Stimulated activated effector memory CD8-positive, alpha-beta T cell treated with anti-CD3 and anti-CD28 coated beads, Interleukin-12 subunit alpha, Interleukin-12 subunit beta, amount 100 ng/mL, for 72 hours (primary cell): ENCODE data around the gene SFMBT2.

Experiments
- ATAC-seq: fragments of 150-1000 bp; cut with Tn5 transposase; 2 replicates; pipeline ENCODE4 v1.10.0; 2021
- DNase-seq, 2 donors: peaks; one replicate each; pipeline ENCODE4 v3.0.0; 2021 to 2022; ENCODE audit warnings: low spot score in 2 of 2
- H3K27ac Mint-ChIP-seq: one replicate; pipeline ENCODE4 v1.8.0; 2022; ENCODE audit warnings: mild to moderate bottlenecking, mixed read lengths
- H3K36me3 Mint-ChIP-seq: one replicate; pipeline ENCODE4 v1.8.0; 2022; ENCODE audit warnings: mild to moderate bottlenecking, mixed read lengths
- H3K4me1 Mint-ChIP-seq: one replicate; pipeline ENCODE4 v1.8.0; 2022; ENCODE audit warnings: mixed read lengths
- H3K4me3 Mint-ChIP-seq: one replicate; pipeline ENCODE4 v1.8.0; 2022; ENCODE audit warnings: mild to moderate bottlenecking, mixed read lengths
- H3K9me3 Mint-ChIP-seq: one replicate; pipeline ENCODE4 v1.8.0; 2022; ENCODE audit warnings: mixed read lengths

The SFMBT2 gene

GRCh38 chr10:7373039-7373438 is 37.8 kb downstream of the SFMBT2 start:
- Mint-ChIP-seq H3K9me3 (no peaks in the 10 kb centered on the region), H3K36me3 (peaks cover 97% of the 10 kb centered on the region), H3K27ac (peak overlapping the region; percentile 26), H3K4me1 (peaks cover 45% of the 10 kb centered on the region), H3K4me3 (no peak overlapping the region)
- DNase-seq: no peak
- ATAC-seq: no peak

GRCh38 chr10:7372504-7372903 is 38.3 kb downstream of the SFMBT2 start:
- H3K4me3 Mint-ChIP-seq: no peak overlapping the region
- H3K4me1 Mint-ChIP-seq: peaks cover 40% of the 10 kb centered on the region
- H3K27ac Mint-ChIP-seq: peak overlapping the region; percentile 26
- no peak for ATAC-seq
- no peak for DNase-seq
- peaks cover 97% of the 10 kb centered on the region for H3K36me3 Mint-ChIP-seq
- no peaks in the 10 kb centered on the region for H3K9me3 Mint-ChIP-seq

DNA sequence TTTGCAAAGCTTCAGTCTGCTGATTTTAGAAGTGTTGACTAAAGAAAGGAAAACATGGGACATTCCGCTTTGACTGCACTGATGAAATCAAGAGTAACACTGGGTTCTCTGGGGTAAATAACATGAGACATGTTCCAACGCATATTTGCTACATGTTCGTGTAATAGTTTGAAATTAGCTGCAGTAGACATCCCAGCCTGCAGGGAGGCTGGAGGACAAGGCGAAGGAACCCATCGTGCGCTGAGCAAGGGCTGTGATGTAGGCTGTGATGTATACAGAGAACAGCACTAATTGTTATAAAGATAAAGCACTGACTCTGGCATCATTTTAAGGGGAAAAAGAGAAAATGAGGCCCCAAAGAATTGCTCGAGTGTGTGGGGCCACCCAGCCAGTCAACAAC is 40.3 kb downstream of the SFMBT2 start:
- Mint-ChIP-seq H3K4me1 (peaks cover 41% of the 10 kb centered on the region), H3K4me3 (no peak overlapping the region), H3K9me3 (no peaks in the 10 kb centered on the region), H3K36me3 (peaks cover 97% of the 10 kb centered on the region), H3K27ac (peak overlapping the region; percentile 61)
- ATAC-seq (no peak), DNase-seq (no peak)

- ATAC-seq (no peak), DNase-seq (no peak)
- Mint-ChIP-seq H3K27ac (peak overlapping the region; percentile 79), H3K36me3 (peaks cover 100% of the 10 kb centered on the region), H3K9me3 (no peaks in the 10 kb centered on the region), H3K4me3 (no peak overlapping the region), H3K4me1 (peaks cover 37% of the 10 kb centered on the region)
Observed at GRCh38 chr10:7365027-7365745, 45.6 kb downstream of the SFMBT2 start.

DNA sequence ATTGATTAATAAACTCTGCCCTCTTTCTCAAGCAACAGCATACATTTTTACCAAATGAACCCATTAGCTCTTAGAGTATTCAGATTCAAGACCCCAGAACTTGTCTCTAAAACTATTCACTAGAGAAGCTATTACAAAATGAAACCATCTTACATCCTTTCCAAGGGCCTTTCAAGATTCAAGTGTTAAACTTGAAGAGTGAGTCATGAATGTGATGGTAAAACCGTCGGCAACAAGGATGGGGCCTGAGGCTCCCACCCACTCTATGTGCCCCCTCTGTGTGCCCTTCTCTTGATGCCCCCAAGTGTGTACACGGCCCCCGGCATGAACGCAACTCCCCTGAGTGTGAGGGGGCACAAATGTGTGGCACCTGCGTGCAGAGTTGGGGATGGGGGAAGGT is 46.4 kb downstream of the SFMBT2 start:
- peaks cover 38% of the 10 kb centered on the region for H3K4me1 Mint-ChIP-seq
- no peak overlapping the region for H3K4me3 Mint-ChIP-seq
- H3K27ac Mint-ChIP-seq: peak overlapping the region; percentile 79
- ATAC-seq (peak; percentile 24), DNase-seq (no peak)
- no peaks in the 10 kb centered on the region for H3K9me3 Mint-ChIP-seq
- peaks cover 100% of the 10 kb centered on the region for H3K36me3 Mint-ChIP-seq

GRCh38 chr10:7363700-7364099 is 47.1 kb downstream of the SFMBT2 start:
- ATAC-seq: no peak
- H3K9me3 Mint-ChIP-seq: peaks cover 1% of the 10 kb centered on the region
- H3K4me1 Mint-ChIP-seq: peaks cover 43% of the 10 kb centered on the region
- peaks cover 99% of the 10 kb centered on the region for H3K36me3 Mint-ChIP-seq
- no peak overlapping the region for H3K4me3 Mint-ChIP-seq
- no peak for DNase-seq
- H3K27ac Mint-ChIP-seq: peak overlapping the region; percentile 79

DNA sequence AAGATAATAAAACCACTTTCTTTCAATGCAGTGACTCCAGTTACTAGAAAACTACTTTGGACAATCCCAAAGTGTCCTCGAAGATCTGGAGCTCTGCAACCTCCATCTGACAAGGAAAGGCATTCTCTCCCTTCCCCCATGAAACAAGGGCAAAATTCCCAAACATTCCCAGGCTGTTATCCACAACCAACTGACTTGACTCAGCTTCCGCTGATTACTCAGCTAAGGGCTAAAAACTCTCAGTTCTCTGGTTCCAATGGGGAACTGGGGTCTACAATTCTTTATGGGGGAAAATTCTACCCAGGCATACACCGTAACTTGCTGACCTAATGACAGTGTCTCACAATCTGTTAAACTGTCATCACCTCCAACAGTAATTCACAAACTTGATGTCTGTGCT is 48.4 kb downstream of the SFMBT2 start:
- H3K4me3 Mint-ChIP-seq: no peak overlapping the region
- peaks cover 92% of the 10 kb centered on the region for H3K36me3 Mint-ChIP-seq
- peaks cover 3% of the 10 kb centered on the region for H3K9me3 Mint-ChIP-seq
- no peak for ATAC-seq
- DNase-seq: no peak
- H3K4me1 Mint-ChIP-seq: peaks cover 47% of the 10 kb centered on the region
- H3K27ac Mint-ChIP-seq: no peak overlapping the region

GRCh38 chr10:7361316-7361715 is 49.5 kb downstream of the SFMBT2 start:
- peaks cover 54% of the 10 kb centered on the region for H3K4me1 Mint-ChIP-seq
- no peak for ATAC-seq
- H3K9me3 Mint-ChIP-seq: peaks cover 3% of the 10 kb centered on the region
- DNase-seq: no peak
- peaks cover 80% of the 10 kb centered on the region for H3K36me3 Mint-ChIP-seq
- H3K27ac Mint-ChIP-seq: no peak overlapping the region
- H3K4me3 Mint-ChIP-seq: no peak overlapping the region

- H3K4me1 Mint-ChIP-seq: peaks cover 47% of the 10 kb centered on the region
- H3K4me3 Mint-ChIP-seq: no peak overlapping the region
- peaks cover 3% of the 10 kb centered on the region for H3K9me3 Mint-ChIP-seq
- H3K36me3 Mint-ChIP-seq: peaks cover 66% of the 10 kb centered on the region
- H3K27ac Mint-ChIP-seq: peak overlapping the region; percentile 81
- ATAC-seq (no peak), DNase-seq (no peak)
Observed at GRCh38 chr10:7359954-7360353, 50.9 kb downstream of the SFMBT2 start.

DNA sequence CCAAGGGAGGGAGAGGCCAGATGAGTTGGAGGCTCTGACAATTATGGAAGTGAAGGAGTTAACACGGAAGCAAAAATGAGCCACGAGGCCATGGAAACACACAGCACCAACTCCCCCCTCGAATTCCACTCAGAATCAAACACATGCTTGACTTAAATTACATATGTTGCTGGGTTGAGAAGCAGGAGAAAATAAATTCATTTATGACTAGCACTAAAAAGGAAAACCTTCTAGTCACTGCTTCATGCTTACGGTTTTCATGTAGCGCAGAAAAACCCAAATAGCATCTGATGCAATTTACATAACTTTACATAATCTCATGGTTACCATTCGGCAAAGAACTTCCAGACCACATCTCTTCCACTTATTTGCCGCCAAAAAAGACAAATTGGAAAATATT is 51.5 kb downstream of the SFMBT2 start:
- Mint-ChIP-seq H3K9me3 (peaks cover 3% of the 10 kb centered on the region), H3K4me3 (no peak overlapping the region), H3K36me3 (peaks cover 62% of the 10 kb centered on the region), H3K4me1 (peaks cover 46% of the 10 kb centered on the region), H3K27ac (no peak overlapping the region)
- DNase-seq (no peak), ATAC-seq (no peak)

- ATAC-seq (no peak), DNase-seq (no peak)
- no peak overlapping the region for H3K27ac Mint-ChIP-seq
- peaks cover 62% of the 10 kb centered on the region for H3K36me3 Mint-ChIP-seq
- H3K4me3 Mint-ChIP-seq: no peak overlapping the region
- H3K4me1 Mint-ChIP-seq: peaks cover 48% of the 10 kb centered on the region
- H3K9me3 Mint-ChIP-seq: peaks cover 3% of the 10 kb centered on the region
Observed at GRCh38 chr10:7357193-7357592, 53.6 kb downstream of the SFMBT2 start.

DNA sequence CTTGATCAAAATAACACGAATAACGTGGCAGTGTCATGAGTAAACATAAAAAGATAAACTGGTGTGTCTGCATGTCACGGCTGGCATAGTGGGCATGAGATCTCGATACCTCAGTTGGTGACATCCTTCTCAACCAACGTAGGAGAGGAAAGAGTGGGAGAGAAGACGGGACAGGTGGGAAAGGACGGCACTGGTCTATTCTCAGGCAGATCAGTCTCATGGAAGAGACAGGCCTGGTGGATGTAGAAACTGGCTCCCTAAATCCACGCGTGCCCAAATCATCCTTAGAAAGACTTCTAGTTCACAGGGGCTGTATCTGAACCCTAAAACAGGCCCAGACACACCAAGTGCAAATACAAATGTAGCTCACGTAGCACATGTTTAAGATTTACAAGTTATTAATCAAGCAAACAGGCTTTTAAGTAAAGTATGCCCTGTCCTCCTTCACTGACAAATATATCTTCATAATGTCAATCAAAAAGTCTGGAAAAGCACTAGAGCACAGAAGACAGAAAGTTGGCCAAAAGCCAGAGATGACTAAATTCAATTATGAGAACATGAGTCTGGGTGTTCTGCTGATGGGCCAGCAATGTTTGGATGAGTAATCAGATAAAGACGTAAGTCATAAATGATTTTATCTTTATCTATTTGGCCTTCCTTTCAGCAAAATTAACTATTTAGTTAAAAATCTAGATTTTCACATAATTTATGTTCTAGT is 56.3 kb downstream of the SFMBT2 start:
- H3K36me3 Mint-ChIP-seq: peaks cover 60% of the 10 kb centered on the region
- peaks cover 3% of the 10 kb centered on the region for H3K9me3 Mint-ChIP-seq
- peaks cover 54% of the 10 kb centered on the region for H3K4me1 Mint-ChIP-seq
- DNase-seq (no peak), ATAC-seq (peak; percentile 83)
- no peak overlapping the region for H3K4me3 Mint-ChIP-seq
- H3K27ac Mint-ChIP-seq: no peak overlapping the region

GRCh38 chr10:7351894-7352293 is 58.9 kb downstream of the SFMBT2 start:
- peaks cover 45% of the 10 kb centered on the region for H3K4me1 Mint-ChIP-seq

DNA sequence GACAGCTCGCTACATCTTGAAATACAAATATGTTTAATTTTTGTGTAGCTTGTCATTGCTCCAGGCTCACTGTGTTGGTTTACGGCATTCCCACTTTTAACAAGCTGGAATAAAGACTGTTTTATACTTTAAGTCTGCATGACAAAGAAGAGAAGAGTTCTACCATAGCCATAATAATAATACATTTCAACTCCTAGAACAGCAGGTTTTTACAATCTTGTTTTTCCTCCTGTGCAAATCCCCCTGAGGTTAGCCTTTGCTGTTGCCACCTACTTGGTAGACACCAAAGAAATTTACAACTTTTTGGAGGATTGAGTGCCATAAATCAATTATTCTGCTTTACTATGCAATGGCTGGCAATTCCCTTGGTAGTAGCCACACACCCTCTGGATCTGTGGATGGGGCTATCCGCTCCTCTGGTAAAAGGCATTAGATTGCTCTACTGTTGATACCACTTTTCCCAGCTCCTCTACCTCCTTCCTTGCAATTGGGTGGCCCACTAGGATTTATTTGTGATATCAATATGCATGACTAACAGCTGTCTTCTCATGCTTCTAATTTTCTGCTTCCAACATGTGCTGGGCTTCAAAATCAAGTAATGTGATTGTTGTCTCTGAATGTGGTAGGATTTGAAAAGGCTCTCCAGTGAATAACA is 60.2 kb downstream of the SFMBT2 start:
- Mint-ChIP-seq H3K9me3 (no peaks in the 10 kb centered on the region), H3K4me1 (peaks cover 44% of the 10 kb centered on the region), H3K27ac (no peak overlapping the region), H3K4me3 (no peak overlapping the region), H3K36me3 (peaks cover 78% of the 10 kb centered on the region)
- ATAC-seq: no peak
- DNase-seq: no peak

More at GRCh38 chr10:7351894-7352293, 58.9 kb downstream of the SFMBT2 start:
- H3K4me3 Mint-ChIP-seq: no peak overlapping the region
- H3K36me3 Mint-ChIP-seq: peaks cover 66% of the 10 kb centered on the region
- H3K9me3 Mint-ChIP-seq: no peaks in the 10 kb centered on the region
- DNase-seq (no peak), ATAC-seq (no peak)
- H3K27ac Mint-ChIP-seq: peak overlapping the region; percentile 6

- H3K4me3 Mint-ChIP-seq: no peak overlapping the region
- H3K27ac Mint-ChIP-seq: no peak overlapping the region
- ATAC-seq: no peak
- no peaks in the 10 kb centered on the region for H3K9me3 Mint-ChIP-seq
- H3K36me3 Mint-ChIP-seq: peaks cover 56% of the 10 kb centered on the region
- H3K4me1 Mint-ChIP-seq: peaks cover 31% of the 10 kb centered on the region
- no peak for DNase-seq
Observed at GRCh38 chr10:7345717-7346116, 65.1 kb downstream of the SFMBT2 start.

DNA sequence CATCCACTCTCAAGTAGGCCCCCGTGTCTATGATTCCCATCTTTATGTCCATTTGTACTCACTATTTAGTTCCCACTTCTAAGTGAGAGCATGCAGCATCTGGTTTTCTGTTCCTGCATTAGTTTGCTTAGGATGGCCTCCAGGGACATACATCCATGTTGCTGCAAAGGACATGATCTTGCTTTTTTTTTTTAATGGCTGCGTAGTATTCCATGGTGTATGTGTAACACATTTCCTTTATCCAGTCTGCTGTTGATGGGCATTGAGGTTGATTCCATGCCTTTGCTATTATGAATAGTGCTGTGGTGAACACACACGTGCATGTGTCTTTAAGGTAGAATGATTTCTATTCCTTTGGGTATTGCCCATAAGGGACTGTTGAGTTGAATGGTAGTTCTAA is 67.8 kb downstream of the SFMBT2 start:
- no peak overlapping the region for H3K4me3 Mint-ChIP-seq
- H3K9me3 Mint-ChIP-seq: no peaks in the 10 kb centered on the region
- DNase-seq: no peak
- H3K36me3 Mint-ChIP-seq: peaks cover 46% of the 10 kb centered on the region
- peaks cover 39% of the 10 kb centered on the region for H3K4me1 Mint-ChIP-seq
- H3K27ac Mint-ChIP-seq: no peak overlapping the region
- no peak for ATAC-seq
